ENCODE data around the gene PRKCQ.

Gene PRKCQ

DNA sequence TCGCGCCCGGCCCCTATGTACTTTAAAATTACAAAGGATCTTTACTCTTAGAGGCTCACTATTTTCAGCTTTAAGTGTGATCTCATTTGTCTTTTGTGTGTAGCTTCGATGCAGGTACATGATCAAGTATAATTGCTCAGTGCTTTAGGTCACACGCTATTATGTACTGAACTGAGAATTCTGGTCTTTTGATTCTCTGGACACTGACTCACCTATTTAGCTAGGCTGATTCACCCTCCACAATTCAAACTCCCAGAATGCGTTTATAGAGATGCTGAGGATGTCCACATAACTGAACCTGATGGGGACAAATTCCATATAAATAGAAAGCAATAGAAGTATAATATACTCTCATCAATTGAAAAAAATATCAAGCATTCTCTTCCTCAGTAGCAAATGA lies 57.8 kb downstream of the PRKCQ start:
- TF ChIP-seq, protein P1, sequence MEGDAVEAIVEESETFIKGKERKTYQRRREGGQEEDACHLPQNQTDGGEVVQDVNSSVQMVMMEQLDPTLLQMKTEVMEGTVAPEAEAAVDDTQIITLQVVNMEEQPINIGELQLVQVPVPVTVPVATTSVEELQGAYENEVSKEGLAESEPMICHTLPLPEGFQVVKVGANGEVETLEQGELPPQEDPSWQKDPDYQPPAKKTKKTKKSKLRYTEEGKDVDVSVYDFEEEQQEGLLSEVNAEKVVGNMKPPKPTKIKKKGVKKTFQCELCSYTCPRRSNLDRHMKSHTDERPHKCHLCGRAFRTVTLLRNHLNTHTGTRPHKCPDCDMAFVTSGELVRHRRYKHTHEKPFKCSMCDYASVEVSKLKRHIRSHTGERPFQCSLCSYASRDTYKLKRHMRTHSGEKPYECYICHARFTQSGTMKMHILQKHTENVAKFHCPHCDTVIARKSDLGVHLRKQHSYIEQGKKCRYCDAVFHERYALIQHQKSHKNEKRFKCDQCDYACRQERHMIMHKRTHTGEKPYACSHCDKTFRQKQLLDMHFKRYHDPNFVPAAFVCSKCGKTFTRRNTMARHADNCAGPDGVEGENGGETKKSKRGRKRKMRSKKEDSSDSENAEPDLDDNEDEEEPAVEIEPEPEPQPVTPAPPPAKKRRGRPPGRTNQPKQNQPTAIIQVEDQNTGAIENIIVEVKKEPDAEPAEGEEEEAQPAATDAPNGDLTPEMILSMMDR (IDR thresholded peaks at IDR 0.05; ENCODE audit: extremely low read depth, insufficient read depth, missing control alignments) = no peak
- no peak for DNase-seq (ENCODE audit: low spot score)
- in situ Hi-C loops (cut with MboI; ENCODE audit: low pct_unique_long_range_greater_than_20kb, low sequenced_read_pairs, unreplicated experiment) = no loop called here

DNA sequence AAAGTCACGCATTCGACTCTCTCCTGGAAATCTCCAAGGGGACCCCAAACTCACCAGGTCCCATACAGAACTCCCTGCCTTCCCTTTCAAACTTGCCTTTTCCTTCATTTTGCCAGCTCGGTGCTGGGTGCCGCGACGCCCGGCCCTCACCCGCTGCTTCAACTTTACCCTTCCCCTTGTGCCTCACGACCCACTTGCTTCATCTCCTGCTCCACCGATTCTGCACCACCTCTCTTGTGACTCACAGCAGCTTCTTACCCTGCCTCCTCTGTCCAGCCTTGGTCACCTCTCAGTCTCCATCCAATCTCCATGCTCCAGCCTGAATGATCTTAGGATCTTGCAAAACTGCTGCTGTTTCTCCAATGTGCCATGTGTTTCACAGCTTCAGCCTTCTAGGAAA lies 59.9 kb downstream of the PRKCQ start:
- DNase-seq (ENCODE audit: low spot score) = no peak
- in situ Hi-C loops (cut with MboI; ENCODE audit: low pct_unique_long_range_greater_than_20kb, low sequenced_read_pairs, unreplicated experiment) = no loop called here
- TF ChIP-seq, protein P1 (IDR thresholded peaks at IDR 0.05; ENCODE audit: extremely low read depth, insufficient read depth, missing control alignments) = no peak

DNA sequence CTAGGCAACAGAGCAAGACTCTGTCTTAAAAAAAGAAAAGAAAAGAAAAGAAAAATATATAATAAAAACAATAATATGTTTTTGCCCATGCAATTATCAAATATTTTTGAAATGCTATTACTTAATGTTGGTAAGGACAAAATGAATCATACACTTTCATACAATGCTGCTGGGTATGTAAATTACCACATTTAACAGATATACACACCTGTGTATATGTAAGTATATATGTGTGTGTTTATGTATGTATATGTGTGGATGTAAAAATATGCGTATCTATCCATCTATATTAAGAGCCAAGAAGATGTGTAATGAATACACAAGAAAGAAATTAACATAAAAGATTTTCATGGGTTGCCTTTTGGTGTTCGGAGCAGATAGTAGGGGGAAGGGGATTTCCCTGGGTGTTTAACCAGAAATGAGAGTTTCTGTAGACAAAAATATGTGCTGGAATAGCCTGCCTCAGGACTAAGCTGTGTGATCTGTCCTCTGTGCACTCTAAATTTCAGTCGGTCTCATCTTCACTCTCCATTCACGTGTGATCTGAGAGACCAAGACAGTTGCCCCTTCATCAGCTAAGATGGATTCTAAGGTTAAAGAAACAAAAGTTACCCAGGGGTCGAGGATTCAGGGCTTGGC lies 61.2 kb downstream of the PRKCQ start:
- DNase-seq (ENCODE audit: low spot score) = peak; percentile 33
- TF ChIP-seq, protein P1 (IDR thresholded peaks at IDR 0.05; ENCODE audit: extremely low read depth, insufficient read depth, missing control alignments) = no peak
- in situ Hi-C loops (cut with MboI; ENCODE audit: low pct_unique_long_range_greater_than_20kb, low sequenced_read_pairs, unreplicated experiment) = no loop called here

DNA sequence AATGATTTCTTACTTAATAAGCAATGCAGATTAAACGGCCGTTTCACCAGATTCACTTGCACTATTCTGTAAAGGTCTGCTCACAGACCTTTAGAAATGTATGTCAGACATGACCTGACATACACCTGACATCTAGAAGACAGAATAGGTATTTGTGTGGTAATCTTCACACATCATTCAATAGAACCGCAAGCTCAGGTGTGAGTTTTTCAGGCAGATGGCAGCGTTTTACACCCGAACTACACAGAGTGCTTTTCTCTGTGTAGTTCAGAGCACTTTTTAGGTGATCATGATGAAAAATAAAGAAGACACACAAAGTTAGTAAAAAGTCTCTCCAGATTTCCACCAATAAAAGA lies 63.2 kb downstream of the PRKCQ start:
- DNase-seq (ENCODE audit: low spot score) = no peak
- in situ Hi-C loops (cut with MboI; ENCODE audit: low pct_unique_long_range_greater_than_20kb, low sequenced_read_pairs, unreplicated experiment) = no loop called here
- TF ChIP-seq, protein P1 (IDR thresholded peaks at IDR 0.05; ENCODE audit: extremely low read depth, insufficient read depth, missing control alignments) = no peak

DNA sequence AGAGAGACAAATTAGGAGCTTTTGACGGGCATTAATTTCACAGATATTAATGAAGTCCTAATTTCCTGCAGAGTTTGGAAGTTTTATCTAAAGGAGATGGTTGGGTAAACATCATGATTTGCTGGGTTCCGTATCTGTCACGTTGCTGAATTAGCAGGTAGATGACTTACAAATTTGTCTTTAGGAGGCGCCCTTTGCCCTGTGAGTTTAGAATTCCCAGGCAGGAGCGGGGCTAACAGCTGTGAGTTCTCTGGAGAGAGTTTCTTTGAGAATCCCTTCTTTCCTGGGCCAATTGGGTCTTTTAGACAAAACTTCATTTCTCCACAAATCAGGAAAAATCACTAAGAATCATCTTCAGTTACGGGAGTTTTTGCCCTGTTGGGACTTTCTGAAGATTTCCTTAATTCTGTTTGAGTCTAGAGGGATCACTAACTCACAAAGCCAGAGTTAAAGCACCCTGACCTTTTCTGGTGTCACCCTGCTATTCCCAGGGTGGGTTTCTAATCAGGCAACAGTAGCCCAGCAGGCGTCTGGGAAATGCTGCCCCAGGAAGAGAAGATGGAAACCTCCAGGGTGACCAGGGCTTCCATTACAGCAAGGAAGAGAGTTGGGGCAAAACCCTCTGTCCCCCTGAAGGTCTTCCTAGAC lies 63.7 kb downstream of the PRKCQ start:
- TF ChIP-seq, protein P1 (IDR thresholded peaks at IDR 0.05; ENCODE audit: extremely low read depth, insufficient read depth, missing control alignments) = no peak
- in situ Hi-C loops (cut with MboI; ENCODE audit: low pct_unique_long_range_greater_than_20kb, low sequenced_read_pairs, unreplicated experiment) = no loop called here
- DNase-seq (ENCODE audit: low spot score) = no peak

DNA sequence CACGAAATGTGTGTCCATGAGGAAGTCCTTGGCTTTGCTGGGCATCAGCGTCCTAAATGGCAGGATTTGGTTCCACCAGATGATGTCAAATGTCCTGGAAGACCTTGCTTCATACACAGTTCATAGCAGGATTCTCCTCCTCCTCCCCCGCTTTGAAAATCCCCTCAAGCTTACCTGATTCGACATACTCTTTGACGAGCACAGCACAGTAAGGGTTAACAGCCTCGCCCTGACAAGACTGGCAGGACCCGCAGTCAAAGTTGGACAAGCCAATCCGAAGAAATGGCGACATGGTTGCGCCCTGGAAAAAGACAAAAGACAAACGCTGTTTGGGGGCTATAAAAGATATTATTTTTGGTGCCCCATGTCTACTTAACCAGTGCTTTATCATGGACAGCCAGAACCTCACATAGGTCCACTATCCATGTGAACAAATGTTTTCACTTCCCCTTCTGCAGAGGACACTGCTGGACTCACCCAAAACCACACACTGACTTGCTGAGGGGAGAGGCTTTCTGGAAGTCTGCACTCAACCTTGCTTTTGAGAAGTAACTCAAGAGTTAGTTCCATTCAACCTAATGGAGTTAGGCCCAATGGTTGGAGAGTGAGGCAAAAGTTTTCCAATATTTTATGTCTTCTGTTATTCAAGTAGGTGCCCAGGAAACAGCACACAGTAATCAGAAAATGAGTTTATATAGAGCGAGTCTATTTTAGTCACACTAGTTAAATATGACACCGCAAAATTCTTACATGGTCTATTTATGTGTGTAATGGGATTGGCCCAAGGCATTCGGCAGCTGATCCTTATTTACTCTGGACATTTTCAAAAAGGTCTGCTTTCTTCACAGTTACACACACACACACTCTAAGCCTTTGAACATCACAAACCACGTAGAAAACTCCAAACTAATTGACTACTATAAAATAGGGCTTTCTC lies 65.0 kb downstream of the PRKCQ start:
- in situ Hi-C loops (cut with MboI; ENCODE audit: low pct_unique_long_range_greater_than_20kb, low sequenced_read_pairs, unreplicated experiment) = no loop called here
- TF ChIP-seq, protein P1 (IDR thresholded peaks at IDR 0.05; ENCODE audit: extremely low read depth, insufficient read depth, missing control alignments) = no peak
- DNase-seq (ENCODE audit: low spot score) = no peak
